Liver (tissue), 9 donors: ENCODE measurements around the gene CCDC28B. TPM values are rescaled to one million over a fixed set of nuclear protein-coding genes. Genes with fewer than 3 reads are reported as not detected.

ENCODE experiments used
- DNase-seq: peaks from one replicate; pipeline ENCODE4 v3.0.0-alpha.2; 2017; ENCODE audit warnings: low spot score
- H3K27ac ChIP-seq, 2 donors: one replicate each; pipeline ENCODE4 v1.7.0; 2013; ENCODE audit warnings: inconsistent platforms in 2 of 2, low read length in 2 of 2, control low read depth in 1 of 2, low read depth in 1 of 2, mild to moderate bottlenecking in 1 of 2
- H3K27me3 ChIP-seq, 4 donors: one replicate each; pipeline versions ENCODE4 v1.6.1 to v1.7.0; 2013; ENCODE audit warnings: low read length in 3 of 4, inconsistent platforms in 1 of 4, mild to moderate bottlenecking in 1 of 4, moderate library complexity in 1 of 4; ENCODE audit not compliant: control insufficient read depth in 4 of 4, insufficient read depth in 4 of 4
- H3K36me3 ChIP-seq, 4 donors: one replicate each; pipeline versions ENCODE4 v1.6.1 to v1.7.0; 2013; ENCODE audit warnings: low read length in 3 of 4, mild to moderate bottlenecking in 3 of 4, low read depth in 1 of 4, moderate library complexity in 1 of 4; ENCODE audit not compliant: control insufficient read depth in 4 of 4, insufficient read depth in 3 of 4
- H3K4me1 ChIP-seq, 4 donors: one replicate each; pipeline versions ENCODE4 v1.6.1 to v1.7.0; 2013; ENCODE audit warnings: low read length in 3 of 4, mild to moderate bottlenecking in 3 of 4, moderate library complexity in 1 of 4; ENCODE audit not compliant: control insufficient read depth in 4 of 4, insufficient read depth in 4 of 4
- H3K4me3 ChIP-seq, 3 donors: one replicate each; pipeline versions ENCODE4 v1.6.1 to v1.7.0; 2013; ENCODE audit warnings: low read length in 3 of 3, control low read depth in 1 of 3, low read depth in 1 of 3, mild to moderate bottlenecking in 1 of 3
- H3K9ac ChIP-seq, 2 donors: one replicate each; pipeline ENCODE4 v1.7.0; 2013; ENCODE audit warnings: low read length in 2 of 2, mild to moderate bottlenecking in 2 of 2, moderate library complexity in 2 of 2, control low read depth in 1 of 2, low read depth in 1 of 2
- H3K9me3 ChIP-seq, 4 donors: one replicate each; pipeline versions ENCODE4 v1.6.1 to v1.7.0; 2013; ENCODE audit warnings: low read length in 3 of 4; ENCODE audit not compliant: control insufficient read depth in 4 of 4
- FOXA1 ChIP-seq: IDR thresholded peaks from 2 replicates; pipeline ENCODE4 v1.6.1; 2016; ENCODE audit warnings: antibody characterized with exemption
- FOXA2 ChIP-seq: IDR thresholded peaks from 2 replicates; pipeline ENCODE4 v1.6.1; 2016; ENCODE audit warnings: antibody characterized with exemption
- GABPA ChIP-seq, 2 donors: IDR thresholded peaks in 1 of 2; conservative IDR thresholded peaks in 1 of 2; 2 replicates each; pipeline ENCODE4 v1.6.1; 2016; ENCODE audit warnings: antibody characterized with exemption in 2 of 2, mild to moderate bottlenecking in 1 of 2, moderate library complexity in 1 of 2
- JUND ChIP-seq, 2 donors: IDR thresholded peaks; 2 replicates each; pipeline ENCODE4 v1.6.1; 2016; ENCODE audit warnings: antibody characterized with exemption in 2 of 2
- MAX ChIP-seq: IDR thresholded peaks from 2 replicates; pipeline ENCODE4 v1.6.1; 2016; ENCODE audit warnings: antibody characterized with exemption
- NR2F2 ChIP-seq: IDR thresholded peaks from 2 replicates; pipeline ENCODE4 v1.6.1; 2016; ENCODE audit warnings: antibody characterized with exemption
- REST ChIP-seq: IDR thresholded peaks from 2 replicates; pipeline ENCODE4 v1.6.1; 2016; ENCODE audit warnings: antibody characterized with exemption, mild to moderate bottlenecking
- RXRA ChIP-seq, 2 donors: IDR thresholded peaks; 2 replicates each; pipeline ENCODE4 v1.6.1; 2017 to 2018; ENCODE audit warnings: antibody characterized with exemption in 2 of 2, mild to moderate bottlenecking in 1 of 2
- SP1 ChIP-seq: IDR thresholded peaks from 2 replicates; pipeline ENCODE4 v1.6.1; 2018; ENCODE audit warnings: antibody characterized with exemption, mild to moderate bottlenecking
- TAF1 ChIP-seq: conservative IDR thresholded peaks from 2 replicates; pipeline ENCODE4 v1.6.1; 2016; ENCODE audit warnings: antibody characterized with exemption, mild to moderate bottlenecking
- WGBS: extraction: QIAGEN DNeasy Blood & Tissue Kit; methylation state at CpG from one replicate; pipeline ENCODE4 v1.1.7; 2013; 5-methylcytosine and 5-hydroxymethylcytosine counted together
- polyA plus RNA-seq, 2 donors: library from polyadenylated mRNA; stranded (reverse) in 1 of 2; unstranded in 1 of 2; fragments of 200-250 nt in 1 of 2; fragments of >200 nt in 1 of 2; fragmentation: Nextera tagmentation in 1 of 2; extraction: Ambion mirVana in 1 of 2; gene quantifications; one replicate each; pipeline versions ENCODE4 v1.2.1 to v1.2.3, GENCODE V29; 2013 to 2015
- total RNA-seq, 2 donors: library from RNA; depleted of rRNA; stranded (reverse); fragments of >200 nt; gene quantifications; one replicate each; pipeline ENCODE4 v1.2.3, GENCODE V29; 2014
- TF ChIP-seq, protein P1 (sequence below): IDR thresholded peaks from 2 replicates; pipeline ENCODE4 v1.6.1; 2016; ENCODE audit warnings: antibody characterized with exemption
- donor health status: healthy.
- donor health status: healthy.
- donor health status: healthy.
- donor health status: healthy.
- donor health status: healthy.

Gene CCDC28B
- total RNA-seq (10 to 100 TPM in 1 of 2 donors, under 1 TPM in 1; 0.75 to 20.6 TPM), polyA plus RNA-seq (1 to 10 TPM in 1 of 2 donors, under 1 TPM in 1; 0.91 to 1.2 TPM)

- Histone ChIP-seq H3K27me3 (no peaks in the 10 kb centered on the region), H3K9me3 (no peaks in the 10 kb centered on the region), H3K9ac (peak within 1 kb of the TSS in 1 of 2 donors; percentile 5), H3K27ac (peak within 1 kb of the TSS; percentile 39 to 57), H3K36me3 (peaks cover 3 to 21% (median 15%) of the 10 kb centered on the region in 4 donors), H3K4me3 (peak within 1 kb of the TSS; percentile 35 to 48 (median 41)), H3K4me1 (peaks cover 3 to 40% (median 26%) of the 10 kb centered on the region in 4 donors)
- TF ChIP-seq SP1 (no peak), FOXA1 (no peak), MAX (peak; percentile 44)
- peak; percentile 58 for DNase-seq
- 2% methylated on average over 34 of the region's 34 CpGs for WGBS
Observed at GRCh38 chr1:32200226-32201010, at the start of gene CCDC28B. Gene CCDC28B, plus strand, starts transcription at chr1:32200595. Its CDS starts 1,341 bp downstream, at chr1:32201936.

DNA sequence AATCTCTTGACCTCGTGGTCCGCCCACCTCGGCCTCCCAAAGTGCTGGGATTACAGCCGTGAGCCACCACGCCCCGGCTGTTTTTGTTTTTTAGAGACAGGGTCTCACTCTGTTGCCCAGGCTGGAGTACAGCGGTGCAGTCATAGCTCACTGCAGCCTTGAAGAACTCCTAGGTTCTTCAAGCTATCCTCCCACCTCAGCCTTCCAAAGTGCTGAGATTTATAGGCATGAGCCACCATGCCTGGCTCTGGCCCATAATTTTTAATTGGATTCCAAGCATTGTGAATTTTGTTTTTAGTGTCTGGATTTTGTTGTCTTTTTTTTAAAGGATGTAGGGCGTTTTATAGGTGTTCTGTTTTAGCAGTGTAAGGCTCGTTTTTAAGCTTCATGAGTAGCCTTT is 49.5 kb upstream of the CCDC28B start:
- Histone ChIP-seq H3K36me3 (peaks cover 0 to 4% (median under 1%) of the 10 kb centered on the region in 4 donors), H3K27me3 (no peaks in the 10 kb centered on the region), H3K9me3 (peaks cover 0 to 3% (median 0%) of the 10 kb centered on the region in 4 donors), H3K4me3 (no peak overlapping the region), H3K27ac (no peak overlapping the region), H3K4me1 (peaks cover 0 to 2% (median 0%) of the 10 kb centered on the region in 4 donors), H3K9ac (no peak overlapping the region)
- no peak for DNase-seq
- no peak for TF ChIP-seq SP1
- TF ChIP-seq JUND (IDR thresholded peaks at IDR 0.05) = no peak
- no peak for TF ChIP-seq FOXA1
- no peak for TF ChIP-seq FOXA2
- no peak for TF ChIP-seq NR2F2
- TF ChIP-seq, protein P1, sequence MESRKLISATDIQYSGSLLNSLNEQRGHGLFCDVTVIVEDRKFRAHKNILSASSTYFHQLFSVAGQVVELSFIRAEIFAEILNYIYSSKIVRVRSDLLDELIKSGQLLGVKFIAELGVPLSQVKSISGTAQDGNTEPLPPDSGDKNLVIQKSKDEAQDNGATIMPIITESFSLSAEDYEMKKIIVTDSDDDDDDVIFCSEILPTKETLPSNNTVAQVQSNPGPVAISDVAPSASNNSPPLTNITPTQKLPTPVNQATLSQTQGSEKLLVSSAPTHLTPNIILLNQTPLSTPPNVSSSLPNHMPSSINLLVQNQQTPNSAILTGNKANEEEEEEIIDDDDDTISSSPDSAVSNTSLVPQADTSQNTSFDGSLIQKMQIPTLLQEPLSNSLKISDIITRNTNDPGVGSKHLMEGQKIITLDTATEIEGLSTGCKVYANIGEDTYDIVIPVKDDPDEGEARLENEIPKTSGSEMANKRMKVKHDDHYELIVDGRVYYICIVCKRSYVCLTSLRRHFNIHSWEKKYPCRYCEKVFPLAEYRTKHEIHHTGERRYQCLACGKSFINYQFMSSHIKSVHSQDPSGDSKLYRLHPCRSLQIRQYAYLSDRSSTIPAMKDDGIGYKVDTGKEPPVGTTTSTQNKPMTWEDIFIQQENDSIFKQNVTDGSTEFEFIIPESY = no peak
- TF ChIP-seq GABPA (IDR thresholded peaks at IDR 0.05 in 1 of 2, conservative IDR thresholded peaks at IDR 0.05 in 1 of 2) = no peak
- TF ChIP-seq REST = no peak
- TF ChIP-seq TAF1 = no peak
- no peak for TF ChIP-seq RXRA (IDR thresholded peaks at IDR 0.05)
- WGBS = 96% methylated on average over 9 of the region's 9 CpGs
